ENCODE results near the gene CBLL2. TPM values are rescaled to one million over a fixed set of nuclear protein-coding genes. Genes with fewer than 3 reads are reported as not detected.

Gene CBLL2
- total RNA-seq, 6 experiments from 2014 or later: not detected

DNA sequence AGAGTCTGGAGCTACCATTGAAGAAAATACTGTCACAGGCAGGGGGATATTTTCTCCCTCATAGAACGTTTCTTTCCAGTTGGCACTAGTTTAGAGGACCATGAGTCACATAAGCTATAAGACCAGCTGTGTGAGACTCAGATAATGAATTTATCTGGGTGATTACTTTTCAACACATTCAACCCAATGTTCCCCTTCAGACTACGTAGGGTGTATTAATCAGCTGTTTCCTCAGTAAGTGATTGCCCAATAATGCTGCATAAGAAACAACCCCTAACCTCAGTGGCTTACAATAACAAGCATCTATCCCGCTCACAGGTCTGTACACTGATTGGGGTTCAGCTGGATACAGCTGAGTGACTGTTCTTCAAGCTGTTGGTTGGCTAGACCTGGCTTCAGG, 38.1 kb downstream of the CBLL2 start:
- no peaks in the 10 kb centered on the region for H3K4me1 ChIP-seq
- DNase-seq (no peak), ATAC-seq (no peak)
- H3K27me3 ChIP-seq: no peaks in the 10 kb centered on the region
- no peaks in the 10 kb centered on the region for H3K9me3 ChIP-seq
- TF ChIP-seq CTCF (IDR thresholded peaks at IDR 0.05) (no peak), POLR2A (IDR thresholded peaks at IDR 0.05) (no peak)
- H3K4me3 ChIP-seq: no peak overlapping the region
- no peaks in the 10 kb centered on the region for H3K36me3 ChIP-seq
- no peak overlapping the region for H3K27ac ChIP-seq
- intact Hi-C loops (cut with DNase I): no loop called here
- WGBS (ENCODE audit: insufficient coverage, low coverage, low lambda C conversion rate, missing lambda C conversion rate): 23% methylated on average over 2 of the region's 3 CpGs

DNA sequence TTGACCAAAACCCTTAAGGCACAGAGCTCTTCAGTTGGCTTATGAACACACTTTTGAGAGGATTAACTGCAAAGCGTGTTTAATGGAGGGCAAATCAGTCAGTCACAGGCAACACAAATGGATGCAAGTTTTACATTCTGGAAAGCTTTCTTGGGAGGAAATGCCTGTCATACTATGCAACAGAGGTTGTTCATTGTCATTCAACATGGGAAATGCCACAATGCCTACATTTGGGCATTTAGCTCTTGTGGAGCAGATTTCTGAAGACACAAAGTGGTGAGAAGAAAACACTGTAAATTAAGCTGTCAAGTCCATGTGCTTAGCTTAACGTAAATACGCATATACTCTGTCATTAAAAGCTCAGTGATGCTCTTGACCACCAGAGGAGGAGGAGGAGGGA, 41.1 kb downstream of the CBLL2 start:
- no peak for ATAC-seq
- TF ChIP-seq POLR2A (IDR thresholded peaks at IDR 0.05): no peak
- TF ChIP-seq CTCF (IDR thresholded peaks at IDR 0.05): no peak
- DNase-seq: no peak
- Histone ChIP-seq H3K9me3 (no peaks in the 10 kb centered on the region), H3K4me1 (no peaks in the 10 kb centered on the region), H3K4me3 (no peak overlapping the region), H3K27ac (no peak overlapping the region), H3K36me3 (no peaks in the 10 kb centered on the region), H3K27me3 (no peaks in the 10 kb centered on the region)
- intact Hi-C loops (cut with DNase I): no loop called here
- WGBS (ENCODE audit: insufficient coverage, low coverage, low lambda C conversion rate, missing lambda C conversion rate): 44% methylated on average over 3 of the region's 3 CpGs

- intact Hi-C loops (cut with DNase I): no loop called here
- TF ChIP-seq CTCF (IDR thresholded peaks at IDR 0.05): no peak
- TF ChIP-seq POLR2A (IDR thresholded peaks at IDR 0.05): no peak
- Histone ChIP-seq H3K9me3 (no peaks in the 10 kb centered on the region), H3K27me3 (no peaks in the 10 kb centered on the region), H3K4me1 (no peaks in the 10 kb centered on the region), H3K27ac (no peak overlapping the region), H3K36me3 (no peaks in the 10 kb centered on the region), H3K4me3 (no peak overlapping the region)
- ATAC-seq (no peak), DNase-seq (no peak)
- 48% methylated on average over 5 of the region's 5 CpGs for WGBS (ENCODE audit: insufficient coverage, low coverage, low lambda C conversion rate, missing lambda C conversion rate)
Observed at GRCh38 chrX:22314211-22314610, 41.5 kb downstream of the CBLL2 start.

GRCh38 chrX:22314692-22315091, 42.0 kb downstream of the CBLL2 start:
- Histone ChIP-seq H3K36me3 (no peaks in the 10 kb centered on the region), H3K4me3 (no peak overlapping the region), H3K4me1 (no peaks in the 10 kb centered on the region), H3K27me3 (no peaks in the 10 kb centered on the region), H3K27ac (no peak overlapping the region), H3K9me3 (no peaks in the 10 kb centered on the region)
- no peak for DNase-seq
- 8% methylated on average over 2 of the region's 2 CpGs for WGBS (ENCODE audit: insufficient coverage, low coverage, low lambda C conversion rate, missing lambda C conversion rate)
- TF ChIP-seq POLR2A (IDR thresholded peaks at IDR 0.05): no peak
- no peak for TF ChIP-seq CTCF (IDR thresholded peaks at IDR 0.05)
- intact Hi-C loops (cut with DNase I): no loop called here
- ATAC-seq: no peak

DNA sequence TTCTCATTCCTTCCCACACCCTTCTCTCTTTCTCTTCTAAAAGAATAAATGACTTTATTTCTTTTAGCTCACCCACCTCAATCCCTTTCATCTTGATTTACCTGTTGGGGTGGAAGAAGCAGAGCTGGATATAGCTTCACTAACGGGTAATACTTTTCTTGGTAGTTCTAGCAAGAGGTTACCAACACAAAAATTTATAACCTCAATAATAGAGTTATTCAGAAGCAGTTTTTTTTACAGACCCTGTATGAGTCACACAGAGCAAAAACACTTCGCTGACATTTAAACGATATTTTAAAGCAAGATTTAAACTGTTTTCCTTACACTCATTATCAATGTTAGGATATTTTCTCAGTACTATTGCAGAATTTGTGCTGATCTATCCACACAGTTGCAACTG, 42.4 kb downstream of the CBLL2 start:
- no peaks in the 10 kb centered on the region for H3K36me3 ChIP-seq
- WGBS (ENCODE audit: insufficient coverage, low coverage, low lambda C conversion rate, missing lambda C conversion rate): 62% methylated on average over 3 of the region's 3 CpGs
- H3K4me1 ChIP-seq: no peaks in the 10 kb centered on the region
- intact Hi-C loops (cut with DNase I): no loop called here
- DNase-seq (no peak), ATAC-seq (no peak)
- no peaks in the 10 kb centered on the region for H3K9me3 ChIP-seq
- no peak for TF ChIP-seq POLR2A (IDR thresholded peaks at IDR 0.05)
- no peak for TF ChIP-seq CTCF (IDR thresholded peaks at IDR 0.05)
- no peak overlapping the region for H3K4me3 ChIP-seq
- no peaks in the 10 kb centered on the region for H3K27me3 ChIP-seq
- H3K27ac ChIP-seq: no peak overlapping the region
